HG03469 (cell line): ENCODE results near the gene FIG4.
"Not testable (repeated sequence)": the region's sequence is repeated elsewhere in the genome, so short reads cannot be mapped to it uniquely, and the experiment has no call there.

Source experiments
- ATAC-seq: cut with Tn5 transposase; IDR thresholded peaks from one replicate; pipeline ENCODE4 v1.9.1; 2021; ENCODE audit warnings: mild to moderate bottlenecking, moderate library complexity, moderate number of reproducible peaks; ENCODE audit not compliant: unreplicated experiment

The FIG4 gene

GRCh38 chr6:109793792-109794191 is 102.7 kb downstream of the FIG4 start:
- ATAC-seq: no peak

- ATAC-seq: no peak
These were observed 103.3 kb downstream of the FIG4 start for GRCh38 chr6:109794201-109794923.

GRCh38 chr6:109795994-109796555 is 105.0 kb downstream of the FIG4 start:
- ATAC-seq: no peak

DNA sequence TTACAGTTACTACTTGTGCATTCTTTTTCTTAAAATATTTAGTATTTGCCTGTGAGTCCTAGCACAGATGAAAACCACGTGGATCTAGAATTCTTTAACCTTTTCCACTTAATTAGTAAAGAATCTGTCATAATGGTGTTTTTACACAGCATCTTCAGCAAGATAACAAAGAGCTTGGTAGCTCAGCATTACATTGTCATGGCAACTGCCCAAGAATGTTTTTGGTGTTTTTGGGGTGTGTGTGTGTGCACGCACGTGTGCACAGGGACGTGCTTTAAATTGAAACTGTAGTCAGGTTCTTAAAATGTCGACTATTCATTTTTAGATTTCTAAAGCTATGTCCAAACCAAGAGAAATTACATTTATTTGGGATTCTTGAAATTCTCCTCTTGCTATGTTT is 108.0 kb downstream of the FIG4 start:
- ATAC-seq: no peak

DNA sequence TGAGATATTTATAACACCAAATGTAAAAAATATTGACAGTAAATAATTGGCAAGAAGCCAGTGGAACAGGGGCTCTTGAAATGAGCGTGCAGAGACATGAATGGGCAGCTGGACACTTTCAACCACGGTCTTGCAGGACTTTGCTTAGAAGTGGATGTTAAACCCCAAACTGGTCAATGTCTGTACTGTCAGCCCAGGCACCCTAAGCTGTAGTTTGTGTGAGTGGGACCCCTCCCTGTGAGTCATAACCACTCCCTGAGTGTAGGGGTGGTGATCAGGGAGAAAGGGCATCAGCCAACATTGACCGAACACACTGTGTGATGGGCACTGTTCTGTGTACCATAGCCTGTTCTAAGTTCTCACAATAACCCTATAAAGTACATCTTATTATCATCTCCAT is 108.6 kb downstream of the FIG4 start:
- no peak for ATAC-seq

- no peak for ATAC-seq
These were observed 109.7 kb downstream of the FIG4 start for GRCh38 chr6:109800771-109801170.

- ATAC-seq: no peak
These were observed 110.7 kb downstream of the FIG4 start for GRCh38 chr6:109801794-109802193.

DNA sequence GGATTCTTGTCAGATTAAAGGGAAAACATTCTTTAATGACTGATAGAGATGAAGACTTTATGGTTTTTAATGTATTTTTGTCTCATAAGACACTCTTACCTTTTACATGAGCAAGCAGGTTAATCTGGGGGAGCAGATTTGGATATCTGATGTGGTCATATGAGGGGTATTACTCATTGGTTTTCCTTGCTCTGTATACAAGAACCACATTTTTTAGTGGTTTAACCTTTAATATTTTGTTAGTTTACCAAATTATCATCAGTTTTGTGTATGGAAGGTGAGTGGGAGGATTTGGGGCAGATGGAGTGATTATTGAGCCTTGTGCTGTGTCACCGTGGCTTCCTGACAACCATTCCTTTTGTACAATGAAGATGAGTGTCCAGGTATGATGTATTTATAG is 112.9 kb downstream of the FIG4 start:
- no peak for ATAC-seq

- ATAC-seq: no peak
These were observed 116.8 kb downstream of the FIG4 start for GRCh38 chr6:109807881-109808280.

DNA sequence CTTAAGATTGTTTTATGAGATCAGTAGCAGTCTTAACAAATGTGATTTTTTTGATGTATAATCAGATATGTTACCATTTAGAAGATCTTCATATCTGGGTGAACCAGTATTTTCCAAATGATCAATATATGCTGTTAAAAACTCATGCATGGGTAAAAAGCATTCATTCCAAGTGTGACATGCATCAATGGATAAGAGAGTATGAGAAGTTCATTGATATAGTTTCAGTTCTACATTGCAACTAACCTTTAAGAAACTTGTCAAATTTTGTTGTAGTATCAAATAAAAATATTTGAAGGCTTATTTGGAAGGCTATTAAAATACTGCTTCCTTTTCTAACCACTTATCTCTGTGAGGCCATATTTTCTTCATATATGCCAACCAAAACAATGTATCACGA is 117.7 kb downstream of the FIG4 start:
- ATAC-seq: no peak

GRCh38 chr6:109815054-109815453 is 124.0 kb downstream of the FIG4 start:
- ATAC-seq: no peak

GRCh38 chr6:109816452-109817374 is 125.6 kb downstream of the FIG4 start:
- ATAC-seq: no peak

DNA sequence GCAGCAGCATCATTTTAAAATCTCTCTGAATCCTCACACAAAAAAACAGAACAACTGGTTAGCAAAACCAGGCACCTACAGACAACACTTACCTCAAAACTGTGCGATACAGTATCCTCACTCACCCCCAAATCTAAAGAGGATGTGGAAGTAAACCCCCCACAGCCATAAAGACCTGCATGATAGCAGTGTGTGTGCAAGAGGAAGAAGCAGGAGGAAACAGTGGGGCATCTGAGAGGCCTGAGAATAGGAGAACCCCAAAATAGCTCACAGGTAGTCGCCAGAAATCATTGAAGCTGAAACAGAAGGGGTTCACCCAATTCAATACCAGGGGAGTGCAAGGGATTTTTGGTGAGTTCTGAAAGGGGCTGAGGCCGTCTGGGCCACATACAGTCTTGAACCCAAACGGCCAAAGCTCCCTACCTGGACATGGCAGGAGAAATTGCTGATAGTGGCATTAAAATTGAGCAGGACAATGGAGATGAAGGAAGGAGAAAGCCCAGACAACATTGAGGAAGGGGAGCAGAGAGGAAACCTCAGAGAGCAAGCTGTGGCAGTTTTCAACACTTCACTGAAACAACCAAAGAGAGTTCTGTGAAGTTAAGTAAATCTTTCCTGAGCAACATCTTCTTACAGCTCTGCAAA is 129.7 kb downstream of the FIG4 start:
- peak; percentile 46 for ATAC-seq

GRCh38 chr6:109821428-109821827 is 130.3 kb downstream of the FIG4 start:
- ATAC-seq: no peak

GRCh38 chr6:109824105-109824504 is 133.0 kb downstream of the FIG4 start:
- no peak for ATAC-seq

GRCh38 chr6:109826551-109826950 is 135.5 kb downstream of the FIG4 start:
- no peak for ATAC-seq

DNA sequence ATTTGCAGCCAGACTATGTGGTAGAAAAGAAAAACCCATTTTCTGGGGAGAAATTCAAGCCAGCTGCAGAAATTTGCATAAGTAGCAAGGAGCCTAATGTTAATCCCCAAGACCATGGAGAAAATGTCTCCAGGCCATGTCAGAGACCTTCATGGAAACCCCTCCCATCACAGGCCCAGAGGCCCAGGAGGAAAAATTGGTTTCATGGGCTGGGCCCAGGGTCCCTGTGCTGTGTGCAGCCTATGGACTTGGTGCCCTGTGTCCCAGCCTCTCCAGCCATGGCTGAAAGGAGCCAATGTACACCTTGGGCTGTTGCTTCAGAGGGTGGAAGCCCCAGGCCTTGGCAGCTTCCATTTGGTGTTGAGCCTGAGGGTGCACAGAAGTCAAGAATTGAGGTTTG is 140.3 kb downstream of the FIG4 start:
- not testable (repeated sequence) for ATAC-seq

GRCh38 chr6:109834131-109834530 is 143.0 kb downstream of the FIG4 start:
- no peak for ATAC-seq

DNA sequence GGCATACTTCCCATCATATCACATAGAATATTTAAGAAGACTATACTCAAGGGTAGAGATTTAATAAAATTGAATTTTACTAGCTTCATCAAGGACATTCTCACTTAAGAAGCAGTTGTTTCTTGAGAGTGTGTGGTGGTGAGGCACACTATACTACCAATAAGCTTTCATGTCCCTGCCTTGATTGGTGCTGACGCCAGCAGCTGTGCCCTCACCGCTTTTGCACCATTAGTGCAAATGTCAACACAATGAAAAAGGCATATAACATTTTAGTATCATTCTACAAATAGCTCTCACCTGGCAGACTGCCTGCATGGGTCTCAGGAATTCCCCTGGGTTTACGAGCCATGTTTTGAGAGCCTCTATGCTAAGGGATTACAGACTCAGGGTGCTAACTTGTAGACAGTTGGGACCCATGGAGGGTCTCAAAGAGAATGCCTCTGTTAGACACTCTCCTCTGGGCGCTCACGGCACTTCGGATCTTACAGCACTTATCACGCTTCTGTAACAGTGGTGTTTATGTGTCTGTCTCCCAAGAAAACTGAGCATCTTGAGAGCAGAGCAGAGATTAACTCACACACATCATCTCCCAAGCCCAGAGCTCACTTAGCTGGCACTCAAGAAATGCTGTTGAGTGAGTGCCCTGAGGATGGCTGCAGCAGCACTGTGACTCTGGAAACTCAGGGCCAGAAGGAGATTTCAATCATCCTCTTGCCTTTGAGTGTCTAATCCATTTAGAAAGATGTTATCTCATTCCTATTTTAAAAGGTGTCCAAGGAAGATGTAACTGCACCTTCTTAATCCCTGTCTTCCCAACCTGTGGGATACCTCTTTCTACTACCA is 143.7 kb downstream of the FIG4 start:
- ATAC-seq: no peak

DNA sequence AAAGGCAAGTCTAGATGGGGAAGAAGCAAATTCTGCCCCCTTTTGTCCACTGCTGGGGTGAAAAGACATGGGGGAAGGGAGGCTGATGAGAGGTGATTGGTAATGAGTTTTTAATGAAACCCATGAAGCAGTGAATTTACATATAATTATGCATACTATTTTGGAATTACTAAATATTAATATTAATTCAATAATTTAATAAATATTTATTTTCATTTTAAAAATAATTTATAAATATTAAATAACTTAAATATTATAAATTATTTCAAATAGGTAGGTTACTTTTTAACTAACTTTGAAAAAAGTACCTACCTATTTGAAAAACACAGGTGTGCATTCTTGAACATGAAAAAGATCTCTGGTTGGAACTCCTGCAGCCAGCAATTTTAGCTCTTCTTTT is 148.9 kb downstream of the FIG4 start:
- ATAC-seq: no peak
